ENCODE measurements around the gene ERRFI1. TPM values are rescaled to one million over a fixed set of nuclear protein-coding genes. Genes with fewer than 3 reads are reported as not detected.
A peak's percentile ranks its signal among the peaks of the same experiment; 100 is the strongest.

Gene ERRFI1
- polyA plus RNA-seq, 3 donors, result 93.0 to 211 (median 135) TPM

DNA sequence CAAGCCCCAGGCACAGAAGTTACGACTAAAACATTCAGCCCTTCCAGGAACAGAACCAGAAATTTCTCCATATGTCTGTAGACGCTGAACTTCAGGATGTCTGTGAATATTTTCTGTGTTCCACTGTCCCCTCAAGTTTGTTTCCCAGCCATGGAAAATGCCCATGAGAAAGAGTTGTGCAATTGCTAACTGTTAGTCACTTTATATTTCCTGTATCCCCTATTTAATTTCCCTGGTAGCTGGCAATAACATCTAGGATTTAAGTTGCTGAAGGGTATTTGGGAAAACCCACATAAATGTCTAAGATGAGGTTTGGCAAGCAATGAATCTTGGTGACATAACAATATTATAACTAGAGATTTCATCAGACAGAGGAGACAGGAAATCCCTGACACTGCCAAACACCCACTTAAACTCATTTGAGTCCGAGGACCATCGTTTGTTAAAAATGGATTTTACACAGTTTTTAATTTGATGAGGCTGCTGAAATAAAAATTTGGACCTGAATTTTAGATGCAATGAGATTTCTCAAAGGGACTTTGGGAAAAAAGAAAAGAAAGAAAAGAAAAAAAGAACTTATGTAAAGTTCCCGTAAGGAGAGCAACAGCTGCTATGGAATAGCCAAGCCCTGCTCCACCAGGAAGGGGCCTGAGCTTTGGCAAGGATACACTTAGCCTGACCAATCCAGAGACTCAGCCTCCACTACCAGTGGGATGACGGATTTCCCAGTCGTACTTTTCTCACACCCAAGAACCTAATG lies 21.8 kb upstream of the ERRFI1 start:
- WGBS, 3 donors, result 30 to 69% (median 34%) methylated on average over 7 of the region's 7 CpGs
- no peak overlapping the region for H3K27ac ChIP-seq (ENCODE audit: low read depth, low read length)

DNA sequence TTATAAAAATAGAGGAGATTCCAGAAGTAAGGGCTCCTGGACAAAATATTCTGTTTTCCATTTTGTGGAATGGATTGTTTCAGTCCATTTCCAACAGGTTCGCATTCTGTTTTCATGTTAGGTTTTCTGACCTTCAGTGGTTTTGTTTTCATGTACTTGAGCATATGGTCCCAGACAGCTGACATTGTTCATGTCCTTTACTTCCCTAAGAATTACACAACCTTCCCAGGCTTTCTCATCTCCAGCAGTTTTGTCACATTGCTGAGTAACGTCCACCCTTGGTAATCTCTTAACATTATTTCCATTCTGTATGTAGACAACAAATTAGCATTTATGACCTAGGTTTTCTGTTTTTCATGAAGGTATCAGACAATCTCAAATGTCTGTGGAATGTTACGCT lies 21.0 kb upstream of the ERRFI1 start:
- H3K27ac ChIP-seq (ENCODE audit: low read depth, low read length), result no peak overlapping the region
- 69 to 77% (median 71%) methylated on average over 3 of the region's 3 CpGs for WGBS, 3 donors

DNA sequence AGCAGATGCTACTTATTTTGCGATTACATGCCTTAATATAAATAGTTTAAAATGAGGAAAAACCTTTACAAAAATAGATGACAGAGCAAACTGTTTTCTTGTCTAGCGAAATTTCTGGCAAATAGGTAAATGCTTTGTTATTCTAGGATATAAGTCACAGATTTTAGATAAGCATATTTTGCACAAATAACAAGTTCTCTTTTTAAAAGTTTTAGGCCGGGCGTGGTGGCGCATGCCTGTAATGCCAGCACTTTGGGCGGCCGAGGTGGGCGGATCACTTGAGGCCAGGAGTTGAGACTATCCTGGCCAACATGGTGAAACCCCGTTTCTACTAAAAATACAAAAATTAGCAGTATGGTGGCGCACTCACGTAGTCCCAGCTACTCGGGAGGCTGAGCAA lies 20.3 kb upstream of the ERRFI1 start:
- no peak overlapping the region for H3K27ac ChIP-seq (ENCODE audit: low read depth, low read length)
- 93 to 97% (median 95%) methylated on average over 12 of the region's 12 CpGs for WGBS, 3 donors

DNA sequence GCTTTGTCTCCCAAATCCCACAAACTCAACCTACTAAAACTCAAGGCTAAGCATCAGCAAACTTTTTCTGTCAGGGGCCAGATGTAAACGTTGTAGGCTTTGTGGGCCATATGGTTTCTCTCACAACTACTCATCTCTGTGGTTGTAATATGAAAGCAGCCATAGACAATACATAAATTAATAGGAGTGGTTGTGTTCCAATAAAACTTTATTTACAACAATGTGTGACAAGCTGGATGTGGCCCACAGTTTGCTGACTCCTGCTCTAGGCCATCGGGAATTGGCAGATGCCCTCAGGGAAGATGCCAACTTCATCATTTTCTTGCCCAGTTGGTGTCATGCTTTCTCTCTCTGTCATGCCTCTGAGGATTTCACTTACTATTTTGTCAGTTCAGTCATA lies 17.5 kb upstream of the ERRFI1 start:
- WGBS, 3 donors, result 69 to 82% (median 82%) methylated on average over 2 of the region's 2 CpGs
- H3K27ac ChIP-seq (ENCODE audit: low read depth, low read length), result no peak overlapping the region

DNA sequence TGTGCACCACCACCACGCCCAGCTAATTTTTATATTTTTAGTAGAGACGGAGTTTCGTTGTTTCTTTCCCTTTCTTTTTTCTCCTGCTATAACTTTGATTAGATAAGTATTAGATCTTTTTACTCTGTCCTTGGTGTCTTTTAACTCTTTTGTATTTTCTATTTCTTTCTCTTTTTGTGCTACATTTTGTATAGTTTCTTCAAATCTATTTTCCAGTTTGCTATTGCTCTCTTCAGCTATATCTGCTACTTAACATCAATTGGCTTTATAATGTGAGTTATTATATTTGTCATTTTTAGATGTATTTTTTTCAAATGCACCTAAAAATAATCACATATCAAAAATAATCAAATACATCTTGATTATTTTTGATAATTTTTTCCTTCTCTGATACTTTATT lies 16.0 kb upstream of the ERRFI1 start:
- WGBS, 3 donors, result 75 to 98% (median 97%) methylated on average over 3 of the region's 3 CpGs
- no peak overlapping the region for H3K27ac ChIP-seq (ENCODE audit: low read depth, low read length)

DNA sequence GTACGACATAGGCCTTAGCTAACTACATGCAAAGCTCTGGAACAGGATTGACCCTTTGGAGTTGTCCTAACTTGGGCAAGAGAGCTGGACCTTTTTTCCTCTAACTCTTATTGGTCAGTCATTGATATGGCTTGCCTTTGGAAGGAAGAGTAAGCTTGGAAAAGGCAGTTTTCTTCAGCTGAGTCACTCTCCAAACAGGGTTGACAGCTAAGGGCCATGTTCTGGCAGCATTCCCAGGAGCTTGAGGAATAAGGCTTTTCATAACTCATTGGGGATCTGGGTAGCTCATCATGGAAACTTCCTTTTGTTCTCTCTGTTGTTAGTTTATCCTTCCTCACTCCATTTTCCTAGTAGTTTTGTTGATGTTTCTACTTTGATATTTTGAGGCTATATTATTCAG lies 14.5 kb upstream of the ERRFI1 start:
- whole genome bisulfite sequencing, 3 donors, result 56 to 75% (median 63%) methylated on average over 1 of the region's 1 CpG
- H3K27ac ChIP-seq (ENCODE audit: low read depth, low read length), result no peak overlapping the region

DNA sequence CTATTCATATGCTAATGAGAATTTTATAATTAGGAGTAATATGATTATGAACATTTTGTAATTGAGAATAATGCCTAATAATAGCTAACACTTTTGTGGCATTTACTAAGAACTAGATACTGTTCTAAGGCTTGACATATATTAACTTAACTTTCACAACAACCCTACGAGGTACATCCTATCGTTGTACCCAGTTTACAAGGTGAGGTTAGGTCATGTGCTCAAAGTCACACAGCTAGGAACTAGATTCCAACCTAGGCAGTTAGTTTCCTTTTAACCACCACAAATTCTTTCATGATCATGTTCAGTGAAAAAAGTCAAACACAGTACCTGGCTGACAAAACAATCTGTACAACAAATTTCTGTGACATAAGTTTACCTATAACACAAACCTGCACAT lies 13.0 kb upstream of the ERRFI1 start:
- WGBS, 3 donors, result 85 to 89% (median 86%) methylated on average over 2 of the region's 2 CpGs

DNA sequence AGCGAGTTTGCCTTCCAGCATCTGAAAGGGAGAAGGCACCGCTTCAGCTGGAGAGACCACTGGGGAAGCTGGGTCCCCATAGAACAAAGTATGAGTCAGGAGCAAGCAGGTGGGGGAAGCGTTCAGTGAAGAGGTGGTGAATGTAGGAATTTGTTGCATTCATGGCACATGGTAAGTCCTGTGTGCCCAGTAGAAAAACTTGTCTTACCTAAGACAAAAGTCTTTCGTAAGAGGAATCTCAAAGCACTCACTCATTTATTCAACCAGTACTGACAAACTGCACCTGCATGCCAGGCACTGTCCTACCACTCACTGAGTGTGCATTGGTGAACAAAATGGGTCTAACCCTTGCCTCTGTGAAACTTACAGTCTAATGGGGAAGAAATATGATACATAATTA lies 9.2 kb upstream of the ERRFI1 start:
- H3K27ac ChIP-seq (ENCODE audit: low read depth, low read length), result no peak overlapping the region
- WGBS, 3 donors, result 97 to 99% (median 98%) methylated on average over 4 of the region's 4 CpGs

More for the DNA sequence above, 13.0 kb upstream of the ERRFI1 start:
- no peak overlapping the region for H3K27ac ChIP-seq (ENCODE audit: low read depth, low read length)

DNA sequence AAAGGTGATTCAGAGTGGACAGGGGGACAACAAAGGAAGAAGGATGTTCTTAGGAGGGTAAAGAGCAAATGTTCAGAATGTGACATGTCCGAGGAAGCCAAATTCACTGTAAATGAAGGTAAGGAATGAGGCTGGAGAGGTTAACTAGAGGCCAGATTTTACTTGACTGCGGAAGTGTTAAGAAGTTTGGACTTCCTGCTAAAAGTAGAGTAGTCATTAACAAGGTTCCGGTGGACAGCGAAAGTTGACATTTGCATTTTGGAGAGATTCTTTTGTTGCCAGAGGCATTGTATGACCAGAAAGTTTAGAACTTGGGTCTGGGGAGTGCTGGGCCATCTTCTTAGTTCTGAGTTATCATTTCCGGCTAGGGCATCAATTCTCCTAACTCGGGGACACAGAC lies 7.2 kb upstream of the ERRFI1 start:
- H3K27ac ChIP-seq (ENCODE audit: low read depth, low read length), result no peak overlapping the region
- WGBS, 3 donors, result 80 to 85% (median 84%) methylated on average over 6 of the region's 6 CpGs

DNA sequence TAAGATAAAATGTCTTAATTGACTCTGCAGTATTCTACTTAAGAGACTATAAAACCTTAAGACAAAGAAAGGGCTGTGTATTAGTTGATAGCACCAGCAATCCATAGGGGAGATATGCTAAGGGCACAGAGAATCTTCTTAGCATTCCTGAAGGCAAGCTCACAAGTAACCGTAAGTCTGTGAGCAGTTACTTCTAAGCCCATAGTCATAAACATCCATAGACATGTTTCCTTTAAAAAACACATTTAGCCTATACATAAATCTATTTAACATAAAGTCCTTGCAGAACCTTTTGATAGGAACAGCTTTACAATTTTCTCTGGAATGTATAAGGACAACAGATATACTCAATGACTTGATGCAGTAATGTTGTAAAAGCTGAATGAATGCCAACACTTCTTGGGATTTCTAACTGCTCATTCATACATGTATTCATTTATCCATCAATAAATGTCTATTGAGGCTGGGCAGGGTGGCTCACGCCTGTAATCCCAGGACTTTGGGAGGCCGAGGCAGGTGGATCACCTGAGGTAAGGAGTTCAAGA lies 6.3 kb upstream of the ERRFI1 start:
- 94 to 95% (median 95%) methylated on average over 3 of the region's 3 CpGs for WGBS, 3 donors
- H3K27ac ChIP-seq (ENCODE audit: low read depth, low read length), result no peak overlapping the region

DNA sequence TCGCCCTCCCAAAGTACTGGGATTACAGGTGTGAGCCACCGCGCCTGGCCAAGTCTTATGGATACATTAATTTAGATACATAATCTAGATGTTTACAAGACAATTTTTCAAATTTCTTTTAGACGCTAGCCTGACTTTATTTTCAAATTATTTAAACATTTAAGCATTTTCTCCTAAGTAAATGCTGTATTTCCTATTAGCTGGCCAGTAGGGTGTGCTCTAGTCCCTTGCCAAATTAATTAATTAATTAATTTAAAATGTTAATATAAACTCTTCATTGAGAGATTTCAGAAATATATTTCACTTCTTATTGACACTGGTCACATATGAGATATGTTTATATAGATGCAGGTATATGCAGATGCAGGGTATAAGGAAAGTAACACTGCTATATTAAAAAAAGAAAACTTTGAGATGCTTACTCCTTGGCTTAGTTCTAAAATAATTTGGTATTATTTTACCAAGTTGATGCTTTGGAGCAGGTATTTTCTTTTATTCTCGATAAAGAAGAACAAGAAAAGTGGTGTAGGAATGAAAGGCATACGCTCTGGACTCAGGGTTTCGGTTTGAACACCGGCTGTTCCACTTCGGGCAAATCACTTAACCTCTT lies 5.2 kb upstream of the ERRFI1 start:
- no peak overlapping the region for H3K27ac ChIP-seq (ENCODE audit: low read depth, low read length)
- 65 to 80% (median 76%) methylated on average over 9 of the region's 9 CpGs for WGBS, 3 donors

DNA sequence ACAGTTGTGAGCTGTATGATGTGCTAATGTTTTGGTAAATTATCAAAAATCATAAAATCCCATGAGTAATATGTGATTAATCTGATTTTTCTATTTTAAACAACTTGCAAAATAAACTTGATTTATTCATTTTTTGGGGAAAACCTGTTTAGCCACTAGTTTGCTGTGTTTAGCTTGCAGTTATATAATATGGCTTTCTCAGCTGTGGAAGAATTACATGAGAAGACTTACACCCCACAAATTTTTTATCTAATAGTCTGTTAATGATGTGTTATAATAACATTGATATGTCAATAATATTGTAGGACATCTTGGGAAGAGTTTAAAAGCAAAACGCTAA lies 2.4 kb upstream of the ERRFI1 start:
- 24 to 60% (median 57%) methylated on average over 1 of the region's 1 CpG for WGBS, 3 donors
- H3K27ac ChIP-seq (ENCODE audit: low read depth, low read length), result no peak overlapping the region

DNA sequence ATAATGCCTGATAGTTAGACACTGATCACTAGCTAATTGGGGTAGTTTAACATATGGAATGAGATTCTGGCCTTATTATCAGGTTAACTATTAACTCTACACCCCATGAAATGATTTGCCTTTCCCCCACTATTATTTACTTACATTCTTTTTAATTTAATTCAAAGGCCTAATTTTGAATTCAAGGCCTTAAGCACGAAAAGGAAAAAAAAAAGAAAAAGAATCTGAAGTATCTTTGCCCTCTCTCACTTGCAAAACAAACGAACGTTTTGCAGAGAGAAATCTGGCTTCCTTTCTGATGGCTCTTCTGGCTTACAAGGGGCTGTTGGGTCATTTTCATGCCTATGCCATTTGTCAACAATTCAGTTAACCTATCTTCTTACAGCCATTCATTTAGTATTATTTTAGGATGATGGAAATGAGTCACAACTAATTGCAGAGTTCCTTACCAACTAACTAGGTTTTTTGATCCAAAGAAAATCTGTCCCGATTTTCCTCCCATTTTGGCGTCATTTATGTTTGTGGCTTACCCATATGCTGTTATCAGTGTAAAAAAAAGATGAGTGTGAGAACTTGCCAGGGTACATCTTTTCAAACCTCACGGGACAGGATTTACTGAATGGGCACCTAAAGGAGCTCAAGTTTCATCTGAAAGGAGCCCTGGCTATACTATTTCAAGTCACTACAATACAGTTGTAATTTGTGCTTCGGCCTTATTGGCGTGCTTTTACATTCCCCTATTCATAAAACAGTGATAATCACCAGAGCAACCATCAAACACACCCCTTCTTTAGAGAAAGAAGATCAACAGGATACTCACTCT lies 1.9 kb upstream of the ERRFI1 start:
- 17 to 55% (median 47%) methylated on average over 8 of the region's 8 CpGs for WGBS, 3 donors
- H3K27ac ChIP-seq (ENCODE audit: low read depth, low read length), result no peak overlapping the region

DNA sequence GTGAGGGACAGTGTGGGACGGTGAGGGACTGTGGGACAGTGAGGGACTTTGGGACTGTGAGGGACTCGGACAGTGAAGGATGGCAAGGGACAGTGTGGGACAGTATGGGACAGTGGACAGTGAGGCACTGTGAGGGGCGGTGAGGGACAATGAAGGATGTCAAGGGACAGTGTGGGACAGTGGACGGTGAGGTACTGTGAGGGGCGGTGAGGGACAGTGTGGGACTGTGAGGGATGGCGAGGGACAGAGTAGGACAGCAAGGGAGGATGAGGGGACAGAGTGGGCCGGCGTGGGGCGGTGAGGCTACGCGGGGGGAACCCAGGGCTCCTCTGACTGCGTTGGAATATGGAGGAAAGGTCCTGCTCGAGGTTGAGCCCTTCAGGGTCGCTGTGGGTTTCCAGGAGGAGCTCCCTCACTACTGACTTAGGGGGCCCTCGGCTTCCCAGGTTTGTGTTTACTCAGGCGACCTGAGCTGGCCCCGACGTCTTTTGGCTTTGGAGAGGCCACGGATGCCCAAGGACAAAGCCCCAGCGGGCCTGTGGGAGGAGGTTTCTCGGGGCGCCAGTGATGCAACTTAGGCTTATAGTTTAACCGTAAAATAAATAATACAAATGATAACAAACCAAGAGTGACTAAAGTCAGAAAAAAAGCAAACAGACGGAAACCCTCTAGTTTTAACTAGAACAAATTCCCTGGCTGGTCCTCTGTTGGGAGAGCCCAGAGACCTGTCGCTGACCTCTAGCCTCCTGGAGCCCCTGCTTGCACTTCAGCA lies 1.1 kb upstream of the ERRFI1 start:
- H3K27ac ChIP-seq (ENCODE audit: low read depth, low read length), result peak overlapping the region; percentile 66
- WGBS, 3 donors, result 24 to 77% (median 63%) methylated on average over 22 to 25 of the region's 25 CpGs

DNA sequence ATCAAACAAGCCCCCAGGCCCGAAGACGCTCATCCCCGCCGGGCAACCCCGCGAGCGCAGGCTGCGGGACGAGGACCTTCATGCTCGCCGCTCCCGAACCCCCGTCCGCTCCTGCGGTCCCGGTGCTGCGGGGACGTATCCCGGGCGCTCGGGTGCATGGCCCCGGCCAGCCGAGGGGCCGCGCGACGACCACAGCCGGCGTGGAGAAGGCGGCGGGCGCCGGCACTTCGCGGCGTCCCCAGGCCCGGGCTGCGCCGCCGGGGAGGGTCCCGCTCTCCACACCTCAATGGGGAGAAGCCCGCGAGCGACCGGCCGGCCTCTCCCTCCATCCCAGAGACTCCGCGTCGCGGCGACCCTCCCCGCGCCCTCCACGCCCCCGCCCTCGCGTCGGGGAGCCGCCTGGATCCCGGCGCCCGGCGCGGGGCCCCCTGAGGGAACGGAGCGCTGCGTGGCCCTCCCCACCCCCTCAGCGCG lies 401 bp downstream of the ERRFI1 start:
- H3K27ac ChIP-seq (ENCODE audit: low read depth, low read length), result no peak overlapping the region
- 0 to 1% (median 1%) methylated on average over 44 to 69 of the region's 69 CpGs for WGBS, 3 donors

DNA sequence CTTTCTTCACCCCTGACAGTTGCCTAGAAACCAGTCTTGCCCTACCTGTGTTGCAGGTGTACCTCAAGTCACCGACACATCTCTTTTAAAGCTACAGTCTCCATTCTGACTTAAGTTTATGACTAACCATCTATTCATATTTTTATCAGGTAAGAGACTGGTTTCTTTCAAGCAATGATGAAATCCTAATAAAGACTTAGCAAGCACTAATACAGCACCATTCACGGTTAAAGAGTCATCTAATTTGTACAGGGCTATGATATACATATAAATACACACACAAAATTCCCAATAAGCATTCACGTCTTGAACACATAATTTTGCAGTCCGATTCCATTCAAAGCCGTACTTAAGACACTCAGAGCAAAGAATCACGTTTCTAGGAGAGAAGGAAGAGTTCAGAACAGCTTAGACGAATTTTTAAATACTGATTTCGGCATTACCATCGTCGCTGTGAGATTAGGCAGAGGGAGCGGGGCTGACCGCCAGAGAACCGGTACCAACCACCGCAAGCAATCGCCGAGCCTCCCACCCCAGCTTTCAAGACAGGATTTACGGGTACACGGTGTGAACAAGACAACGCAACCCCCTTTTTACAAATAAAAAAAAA lies 943 bp downstream of the ERRFI1 start:
- 2 to 8% (median 6%) methylated on average over 19 of the region's 19 CpGs for WGBS, 3 donors

DNA sequence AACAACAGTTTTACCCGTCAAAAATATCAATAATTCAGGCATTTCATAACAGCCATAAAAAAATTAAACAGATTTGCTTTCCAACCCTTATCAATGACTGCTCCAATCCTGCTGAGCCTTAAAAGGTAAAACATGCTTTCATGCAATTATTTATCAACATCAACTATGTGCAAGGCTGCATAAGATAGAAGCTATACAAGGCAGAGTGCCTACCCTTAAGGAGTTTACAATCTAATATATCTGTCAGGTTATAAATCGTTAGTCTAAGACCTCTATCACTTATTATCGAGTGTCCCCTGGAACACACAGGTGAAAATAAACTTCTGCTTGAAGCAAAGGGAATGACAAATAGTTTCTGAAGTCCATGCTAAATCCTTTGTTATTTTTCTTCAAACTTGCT lies 1.8 kb downstream of the ERRFI1 start:
- 28 to 86% (median 82%) methylated on average over 3 of the region's 3 CpGs for WGBS, 3 donors
- no peak overlapping the region for H3K27ac ChIP-seq (ENCODE audit: low read depth, low read length)

More for the DNA sequence above, 943 bp downstream of the ERRFI1 start:
- H3K27ac ChIP-seq (ENCODE audit: low read depth, low read length), result no peak overlapping the region

DNA sequence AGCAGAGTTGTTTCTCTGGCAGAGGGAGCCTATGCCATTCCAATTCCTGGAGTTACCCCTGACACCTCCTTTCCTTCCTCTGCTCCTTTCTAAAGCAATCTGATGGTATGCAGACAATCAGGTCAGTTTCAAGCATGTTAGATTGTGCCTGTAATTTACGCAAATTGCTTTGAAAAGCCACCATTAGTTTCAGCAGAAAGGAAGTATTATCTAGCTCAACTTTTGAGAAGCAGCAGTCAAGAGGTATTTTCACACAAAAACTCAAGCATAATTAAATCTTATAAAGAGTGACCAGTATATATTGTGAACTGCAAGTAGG lies 2.2 kb downstream of the ERRFI1 start:
- H3K27ac ChIP-seq (ENCODE audit: low read depth, low read length), result no peak overlapping the region
- WGBS, 3 donors, result 21 to 79% (median 38%) methylated on average over 1 of the region's 1 CpG

Data from adipose tissue (tissue), 3 donors.